IPS DF 6.9 (cell line): ENCODE results near the gene BRD4.
A peak's percentile ranks its signal among the peaks of the same experiment; 100 is the strongest.

Experiments used
- DNase-seq: peaks from one replicate; pipeline ENCODE4 v3.0.0-alpha.2; 2013; ENCODE audit warnings: low read depth, low spot score
- H3K27ac ChIP-seq: one replicate; pipeline ENCODE4 v1.5.1; 2013; ENCODE audit warnings: low read length, control low read depth
- H3K27me3 ChIP-seq: 2 replicates; pipeline ENCODE4 v1.6.1; 2013; ENCODE audit warnings: mild to moderate bottlenecking, low read length; ENCODE audit not compliant: control insufficient read depth, insufficient read depth
- H3K36me3 ChIP-seq: 2 replicates; pipeline ENCODE4 v1.6.1; 2013; ENCODE audit warnings: low read length; ENCODE audit not compliant: control insufficient read depth, insufficient read depth
- H3K4me1 ChIP-seq: 2 replicates; pipeline ENCODE4 v1.6.1; 2013; ENCODE audit warnings: low read length; ENCODE audit not compliant: control insufficient read depth, insufficient read depth
- H3K4me3 ChIP-seq: 2 replicates; pipeline ENCODE4 v1.5.1; 2013; ENCODE audit warnings: mild to moderate bottlenecking, low read length
- H3K9me3 ChIP-seq: 2 replicates; pipeline ENCODE4 v1.6.1; 2013; ENCODE audit warnings: low read length, inconsistent platforms; ENCODE audit not compliant: control insufficient read depth, insufficient read depth
- WGBS: extraction: QIAGEN DNeasy Blood & Tissue Kit; methylation state at CpG from one replicate; pipeline ENCODE4 v1.1.7; 2013; ENCODE audit warnings: mixed read lengths, missing lambda C conversion rate; ENCODE audit not compliant: insufficient read length, insufficient coverage; 5-methylcytosine and 5-hydroxymethylcytosine counted together

BRD4 gene

GRCh38 chr19:15200553-15201364, 131.6 kb downstream of the BRD4 start, which contains the start of gene NOTCH3:
TSS of gene NOTCH3 (minus strand) at chr19:15200995. CDS start at chr19:15200905, 90 bp downstream.
- H3K9me3 ChIP-seq, result no peaks in the 10 kb centered on the region
- H3K36me3 ChIP-seq, result peaks cover 11% of the 10 kb centered on the region
- WGBS, result no CpG with 5 or more reads among the region's 74 CpGs
- no peak for DNase-seq
- peaks cover 8% of the 10 kb centered on the region for H3K4me1 ChIP-seq
- no peak within 1 kb of the TSS for H3K27ac ChIP-seq
- peak within 1 kb of the TSS; percentile 94 for H3K4me3 ChIP-seq
- H3K27me3 ChIP-seq, result no peaks in the 10 kb centered on the region

- peaks cover 8% of the 10 kb centered on the region for H3K4me1 ChIP-seq
Measured at GRCh38 chr19:15199661-15200552, 132.4 kb downstream of the BRD4 start.

DNA sequence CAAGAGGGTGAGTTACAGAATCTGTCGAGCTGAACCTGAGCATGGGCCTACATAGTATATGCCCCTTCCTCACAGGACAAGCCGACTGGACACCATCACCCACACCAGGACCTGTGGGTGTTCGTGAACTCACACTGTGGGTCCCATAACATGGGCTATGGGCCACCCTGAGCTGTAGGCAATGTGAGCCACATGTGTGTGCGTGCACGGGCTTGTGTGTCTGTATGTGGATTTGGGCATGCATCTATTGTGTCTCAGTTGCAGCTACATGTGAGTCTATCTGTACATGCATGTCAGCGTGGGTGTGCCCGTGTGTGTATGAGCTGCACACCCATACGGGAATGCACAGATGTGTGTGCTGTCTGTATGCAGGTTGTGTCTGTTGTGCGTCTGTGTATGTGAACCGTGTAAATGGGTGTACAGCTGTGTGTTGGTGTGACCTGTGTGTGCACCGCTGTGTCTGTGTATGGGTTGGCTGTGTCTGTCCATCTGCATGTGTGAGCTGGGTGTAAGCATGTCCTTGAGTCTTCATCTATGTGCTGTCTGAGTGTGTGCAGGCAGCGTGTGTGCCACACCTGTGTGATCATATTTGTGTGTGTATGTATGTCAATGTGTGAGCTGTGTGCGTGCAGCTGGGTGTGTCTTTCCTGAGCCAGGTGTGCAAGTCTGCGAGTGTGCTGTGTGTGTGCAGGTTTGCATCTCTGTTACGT, 133.2 kb downstream of the BRD4 start:
- DNase-seq, result no peak
- no CpG with 5 or more reads among the region's 15 CpGs for WGBS
- Histone ChIP-seq H3K9me3 (no peaks in the 10 kb centered on the region), H3K36me3 (peaks cover 11% of the 10 kb centered on the region), H3K27ac (no peak overlapping the region), H3K27me3 (no peaks in the 10 kb centered on the region), H3K4me3 (peak overlapping the region; percentile 94; the same call in 1 of the 2 replicates), H3K4me1 (peaks cover 9% of the 10 kb centered on the region)

More at GRCh38 chr19:15199661-15200552, 132.4 kb downstream of the BRD4 start:
- Histone ChIP-seq H3K36me3 (peaks cover 11% of the 10 kb centered on the region), H3K27ac (no peak overlapping the region), H3K27me3 (no peaks in the 10 kb centered on the region), H3K9me3 (no peaks in the 10 kb centered on the region), H3K4me3 (peak overlapping the region; percentile 94)
- no peak for DNase-seq
- WGBS, result no CpG with 5 or more reads among the region's 82 CpGs

DNA sequence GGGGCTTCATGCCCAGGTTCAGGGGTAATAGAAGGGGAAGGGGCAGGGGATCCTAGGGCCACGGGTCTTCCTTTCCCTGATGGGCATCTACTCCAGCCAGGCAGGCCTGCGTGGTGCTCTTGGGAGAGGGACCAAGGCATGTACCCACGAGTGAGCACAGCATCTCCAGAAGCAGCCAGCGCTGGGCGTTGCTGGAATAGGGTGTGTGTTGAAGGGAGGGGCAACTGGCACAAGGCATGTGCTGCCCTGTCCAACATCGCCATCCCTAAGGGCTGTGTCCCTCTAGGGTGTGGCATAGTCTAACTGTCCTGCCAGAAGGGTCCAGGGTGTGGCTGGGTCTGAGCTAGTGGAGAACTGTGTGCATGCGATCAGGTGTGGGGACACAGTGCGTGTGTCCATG, 134.4 kb downstream of the BRD4 start:
- Histone ChIP-seq H3K4me3 (no peak overlapping the region), H3K27me3 (no peaks in the 10 kb centered on the region), H3K27ac (no peak overlapping the region), H3K36me3 (peaks cover 11% of the 10 kb centered on the region), H3K9me3 (no peaks in the 10 kb centered on the region), H3K4me1 (peaks cover 9% of the 10 kb centered on the region)
- no CpG with 5 or more reads among the region's 8 CpGs for WGBS
- no peak for DNase-seq

DNA sequence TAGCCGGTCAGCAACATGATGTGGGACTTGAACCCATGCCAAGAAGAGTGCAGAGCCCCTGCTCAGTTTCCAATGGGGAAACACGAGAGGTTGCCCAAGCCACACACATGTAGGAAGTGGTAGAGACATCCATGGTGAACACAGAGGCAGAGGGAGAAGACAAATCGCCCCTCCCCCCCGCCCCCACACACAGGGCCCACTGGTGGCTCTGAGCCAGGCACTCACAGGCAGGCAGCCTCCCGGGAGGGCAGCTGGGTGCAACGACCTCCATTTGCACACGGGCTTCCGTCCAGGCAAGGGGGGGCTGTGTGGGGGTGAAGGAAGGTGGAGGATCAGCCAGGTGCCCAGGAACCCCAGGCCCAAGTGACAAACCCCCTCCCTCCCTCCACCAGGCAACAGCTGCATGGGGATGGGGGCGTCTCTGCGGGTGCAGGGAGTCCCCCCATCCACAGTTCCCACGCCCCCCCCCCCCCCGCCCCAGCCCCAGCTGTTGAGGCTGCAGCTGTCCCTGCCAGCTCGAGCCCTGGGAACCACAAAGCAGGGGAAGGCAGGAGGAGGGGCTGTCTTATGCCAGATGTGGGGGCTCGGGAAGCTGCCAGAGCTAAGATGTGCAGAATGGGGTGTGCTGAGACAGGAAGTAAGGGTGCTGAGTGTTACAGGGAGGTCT, 134.9 kb downstream of the BRD4 start:
- Histone ChIP-seq H3K9me3 (no peaks in the 10 kb centered on the region), H3K27ac (no peak overlapping the region), H3K4me3 (no peak overlapping the region), H3K27me3 (no peaks in the 10 kb centered on the region), H3K4me1 (peaks cover 9% of the 10 kb centered on the region), H3K36me3 (peaks cover 13% of the 10 kb centered on the region)
- WGBS, result no CpG with 5 or more reads among the region's 14 CpGs
- DNase-seq, result no peak

DNA sequence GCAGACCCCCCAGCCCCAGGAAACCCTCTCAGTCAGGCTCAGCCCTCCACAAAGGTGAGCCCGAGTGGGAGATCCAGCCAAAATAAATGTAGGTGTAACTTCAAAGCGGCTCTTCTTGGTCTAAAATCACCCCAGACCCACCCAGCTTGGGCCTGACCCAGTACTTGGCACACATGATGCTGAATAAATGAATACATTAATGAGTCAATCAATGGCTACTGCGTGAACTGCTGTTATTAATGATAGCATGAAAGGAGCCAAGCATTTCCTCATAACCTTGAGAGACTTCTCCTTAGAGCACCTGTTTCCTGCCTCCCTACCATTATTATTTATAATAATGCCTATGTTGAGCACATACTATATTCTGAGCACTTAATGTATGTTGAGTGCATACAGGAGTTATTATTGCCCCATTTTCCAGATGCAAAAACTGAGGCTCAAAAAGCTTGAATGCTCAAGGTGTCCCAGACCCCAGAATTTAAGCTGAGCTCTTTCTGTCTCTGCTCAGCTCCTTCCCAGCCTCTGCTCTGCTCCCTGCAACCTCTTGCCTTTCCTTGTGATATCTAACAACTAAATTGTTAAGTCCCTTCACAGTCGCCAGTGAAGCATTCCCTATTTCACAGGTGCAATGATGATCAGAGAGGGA, 135.9 kb downstream of the BRD4 start:
- no peak overlapping the region; the same call in 1 of the 2 replicates for H3K4me3 ChIP-seq

DNA sequence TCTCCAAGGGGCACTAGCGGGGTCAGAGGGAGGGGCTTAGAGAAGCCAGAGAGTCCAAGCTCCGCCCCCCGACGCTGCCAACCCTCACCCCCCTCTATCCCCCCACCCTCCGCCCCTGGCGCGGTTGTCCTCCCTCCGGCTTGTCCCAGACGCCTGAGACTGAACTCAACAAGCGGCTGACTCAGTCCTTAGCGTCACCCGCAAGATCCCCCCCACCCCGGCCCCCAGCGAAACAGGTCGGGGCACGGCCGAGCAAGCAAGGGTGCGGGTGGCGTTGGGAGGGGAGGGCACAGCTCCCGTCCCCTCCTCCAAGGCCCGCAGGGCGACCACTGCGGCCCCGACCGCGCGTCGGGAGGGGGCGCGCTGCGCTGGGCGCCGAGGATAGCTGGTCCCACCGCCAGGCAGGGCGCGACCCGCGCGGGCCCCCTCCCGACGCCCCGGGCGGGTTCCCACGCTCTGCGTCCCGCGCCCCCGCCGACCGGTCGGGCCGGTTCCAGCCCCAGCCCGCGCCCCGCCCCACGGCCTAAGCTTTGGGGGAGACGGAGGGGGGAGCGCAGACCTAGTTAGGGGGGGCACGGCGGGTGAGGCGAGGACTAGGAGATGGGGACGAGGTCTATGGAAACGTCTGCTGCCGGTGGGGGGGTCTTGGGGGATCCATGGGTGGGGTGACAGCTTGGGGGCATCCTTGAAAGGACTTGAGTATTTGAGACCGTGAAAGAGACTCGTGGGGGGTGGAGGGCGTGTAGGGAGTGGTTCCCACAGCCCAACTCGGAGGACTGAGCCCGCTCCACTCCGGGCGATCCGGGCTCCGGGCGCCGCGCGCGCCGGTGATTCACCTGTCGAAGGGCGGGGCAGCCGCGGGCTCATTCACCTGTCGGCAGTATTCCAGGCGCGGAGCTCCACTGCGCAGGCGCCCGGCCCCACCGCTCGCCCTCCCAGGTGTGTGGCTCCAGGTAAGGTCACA, 136.7 kb downstream of the BRD4 start:
- Histone ChIP-seq H3K27me3 (no peaks in the 10 kb centered on the region), H3K4me3 (peak overlapping the region; percentile 32; the same call in 1 of the 2 replicates), H3K27ac (no peak overlapping the region), H3K36me3 (peaks cover 26% of the 10 kb centered on the region), H3K9me3 (no peaks in the 10 kb centered on the region), H3K4me1 (peaks cover 8% of the 10 kb centered on the region)
- DNase-seq, result peak; percentile 77
- no CpG with 5 or more reads among the region's 91 CpGs for WGBS

More for the DNA sequence above, 135.9 kb downstream of the BRD4 start:
- Histone ChIP-seq H3K27me3 (no peaks in the 10 kb centered on the region), H3K4me1 (peaks cover 9% of the 10 kb centered on the region), H3K9me3 (no peaks in the 10 kb centered on the region), H3K27ac (no peak overlapping the region), H3K36me3 (peaks cover 22% of the 10 kb centered on the region)
- DNase-seq, result no peak
- no CpG with 5 or more reads among the region's 4 CpGs for WGBS

DNA sequence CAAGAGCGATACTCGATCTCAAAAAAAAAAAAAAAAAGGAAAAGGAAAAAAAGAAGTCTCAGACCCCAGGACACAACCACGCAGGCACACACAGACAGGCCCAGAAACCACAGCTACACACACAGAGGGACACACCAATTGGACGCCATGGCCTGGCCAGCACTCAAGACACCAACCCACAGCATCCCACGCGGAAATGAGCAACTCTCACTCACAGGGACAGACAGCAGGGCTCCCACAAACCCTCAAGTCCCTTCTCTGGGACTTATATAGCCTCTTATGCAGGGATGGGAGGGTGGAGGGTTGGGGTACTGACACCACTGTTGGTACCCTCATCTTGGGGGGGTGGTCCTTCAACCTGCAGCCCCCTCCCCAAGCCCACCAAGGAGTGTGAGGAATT, 137.4 kb downstream of the BRD4 start:
- peaks cover 26% of the 10 kb centered on the region for H3K36me3 ChIP-seq
- H3K9me3 ChIP-seq, result no peaks in the 10 kb centered on the region
- no peaks in the 10 kb centered on the region for H3K27me3 ChIP-seq
- no CpG with 5 or more reads among the region's 6 CpGs for WGBS
- no peak overlapping the region for H3K27ac ChIP-seq
- peaks cover 8% of the 10 kb centered on the region for H3K4me1 ChIP-seq
- H3K4me3 ChIP-seq, result peak overlapping the region; percentile 14; the same call in 1 of the 2 replicates
- DNase-seq, result no peak

DNA sequence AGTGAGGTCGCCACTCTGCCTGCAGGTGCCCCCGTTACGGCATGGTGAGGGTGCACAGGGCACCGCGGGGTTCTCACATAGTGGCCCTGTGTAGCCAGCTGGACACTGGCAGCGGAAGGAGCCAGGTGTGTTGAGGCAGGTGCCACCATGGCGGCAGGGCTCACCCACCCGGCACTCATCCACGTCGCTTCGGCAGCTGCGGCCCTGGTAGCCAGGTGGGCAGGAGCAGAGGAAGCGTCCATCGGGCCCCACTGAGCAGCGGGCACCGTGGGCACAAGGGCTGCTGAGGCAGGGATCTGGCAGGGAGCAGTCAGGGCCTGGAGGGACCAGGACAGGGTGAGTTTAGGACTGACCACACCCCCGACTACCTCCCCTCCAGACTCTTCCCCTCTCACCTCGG, 140.4 kb downstream of the BRD4 start:
- Histone ChIP-seq H3K9me3 (no peaks in the 10 kb centered on the region), H3K27ac (no peak overlapping the region), H3K4me3 (no peak overlapping the region), H3K4me1 (peaks cover 1% of the 10 kb centered on the region; the same call in 1 of the 2 replicates), H3K27me3 (no peaks in the 10 kb centered on the region), H3K36me3 (peaks cover 33% of the 10 kb centered on the region)
- no CpG with 5 or more reads among the region's 18 CpGs for WGBS
- no peak for DNase-seq
